HepG2 (cell line): Measurements from ENCODE around the gene PRDM12. TPM values are rescaled to one million over a fixed set of nuclear protein-coding genes. Genes with fewer than 3 reads are reported as not detected.

ENCODE experiments used
- ARNTL ChIP-seq: sonication (generic); formaldehyde crosslinking; IDR thresholded peaks from 2 replicates; pipeline ENCODE4 v1.4.0; 2020; ENCODE audit warnings: mild to moderate bottlenecking, missing genetic modification reagents
- FLYWCH1 ChIP-seq: sonication (generic); formaldehyde crosslinking; IDR thresholded peaks from 2 replicates; pipeline ENCODE4 v1.8.1; 2023; ENCODE audit warnings: mild to moderate bottlenecking, missing genetic modification reagents
- IRX3 ChIP-seq: sonication (generic); formaldehyde crosslinking; IDR thresholded peaks from 2 replicates; pipeline ENCODE4 v1.8.1; 2023; ENCODE audit warnings: mild to moderate bottlenecking, low read depth, missing genetic modification reagents, borderline replicate concordance
- KAT7 ChIP-seq: IDR thresholded peaks from 2 replicates; pipeline ENCODE4 v1.6.1; 2018; ENCODE audit warnings: borderline replicate concordance, missing compliant biosample characterization
- KDM4B ChIP-seq: sonication (generic); formaldehyde crosslinking; IDR thresholded peaks from 2 replicates; pipeline ENCODE4 v1.4.0; 2020; ENCODE audit warnings: missing genetic modification reagents
- MYNN ChIP-seq: sonication (generic); formaldehyde crosslinking; IDR thresholded peaks from 2 replicates; pipeline ENCODE4 v1.4.0; 2020; ENCODE audit warnings: mild to moderate bottlenecking, low read depth, missing genetic modification reagents
- RAD51 ChIP-seq: fragments of 450-650 bp; IDR thresholded peaks from 2 replicates; pipeline ENCODE4 v1.6.1; 2016; ENCODE audit warnings: borderline replicate concordance
- RFX5 ChIP-seq: IDR thresholded peaks from 2 replicates; pipeline ENCODE4 v1.6.1; 2011; ENCODE audit warnings: low read depth, low read length, improper control_type of control experiment
- SKI ChIP-seq: fragments of 450-650 bp; IDR thresholded peaks from one replicate; pipeline ENCODE4 v1.6.1; 2018; ENCODE audit warnings: mild to moderate bottlenecking; ENCODE audit not compliant: partially characterized antibody
- SOX13 ChIP-seq, 3 experiments: fragments of 450-650 bp in 1 of 3; sonication (generic) in 1 of 3; formaldehyde crosslinking in 1 of 3; IDR thresholded peaks in 2 of 3; conservative IDR thresholded peaks in 1 of 3; 2 replicates each; pipeline versions ENCODE4 v1.5.0 to v1.6.1; 2016 to 2020; ENCODE audit warnings: antibody characterized with exemption in 1 of 3, mild to moderate bottlenecking in 1 of 3, missing compliant biosample characterization in 1 of 3, missing genetic modification reagents in 1 of 3, moderate library complexity in 1 of 3
- SRSF1 ChIP-seq: fragments of 200-400 bp; formaldehyde crosslinking; optimal IDR thresholded peaks from 2 replicates; pipeline ENCODE3; 2017; ENCODE audit warnings: mild to moderate bottlenecking, low read depth, low read length, moderate library complexity
- TEAD3 ChIP-seq: optimal IDR thresholded peaks from 2 replicates; pipeline ENCODE3; 2016; ENCODE audit warnings: borderline replicate concordance
- ZKSCAN8 ChIP-seq: IDR thresholded peaks from 2 replicates; pipeline ENCODE4 v1.6.1; 2016; ENCODE audit warnings: borderline replicate concordance, missing genetic modification reagents, missing compliant biosample characterization
- ZNF3 ChIP-seq: IDR thresholded peaks from 2 replicates; pipeline ENCODE4 v1.7.0; 2017; ENCODE audit warnings: inconsistent platforms
- ZNF562 ChIP-seq: sonication (generic); formaldehyde crosslinking; IDR thresholded peaks from 2 replicates; pipeline ENCODE4 v1.8.0; 2022; ENCODE audit warnings: missing genetic modification reagents, borderline replicate concordance
- ZZZ3 ChIP-seq: sonication (generic); formaldehyde crosslinking; IDR thresholded peaks from 2 replicates; pipeline ENCODE4 v1.4.0; 2020; ENCODE audit warnings: missing genetic modification reagents, mild to moderate bottlenecking, borderline replicate concordance
- polyA plus RNA-seq, 8 experiments: library from polyadenylated mRNA; depleted of rRNA in 3 of 8; stranded (reverse) in 7 of 8; unstranded in 1 of 8; fragments of >200 nt; fragmentation: Illumina TruSeq in 4 of 8; extraction: Trizol in 4 of 8; gene quantifications; 2 replicates each; pipeline versions ENCODE4 v1.2.1 to v1.2.3, GENCODE V29; 2011 to 2016; ENCODE audit warnings: low read depth in 4 of 8, missing spikeins in 1 of 8, mixed read lengths in 1 of 8; ENCODE audit not compliant: insufficient read depth in 1 of 8
- total RNA-seq, 5 experiments: library from RNA; depleted of rRNA; stranded (reverse); fragments of >200 nt; fragmentation: Illumina TruSeq; extraction: Trizol; gene quantifications; 2 replicates each; pipeline ENCODE4 v1.2.3, GENCODE V29; 2016; ENCODE audit warnings: low read depth in 1 of 5
- TF ChIP-seq, protein P1 (sequence below): sonication (generic); formaldehyde crosslinking; IDR thresholded peaks from 2 replicates; pipeline ENCODE4 v1.4.0; 2020; ENCODE audit warnings: missing genetic modification reagents; ENCODE audit errors: not compliant biosample characterization
- TF ChIP-seq, protein P2 (sequence below): sonication (generic); formaldehyde crosslinking; conservative IDR thresholded peaks from 2 replicates; pipeline ENCODE4 v1.4.0; 2020; ENCODE audit warnings: missing genetic modification reagents
- TF ChIP-seq, protein P3 (sequence below): sonication (generic); formaldehyde crosslinking; IDR thresholded peaks from 2 replicates; pipeline ENCODE4 v1.5.0; 2020; ENCODE audit warnings: mild to moderate bottlenecking, missing genetic modification reagents
- TF ChIP-seq, protein P4 (sequence below): sonication (generic); formaldehyde crosslinking; IDR thresholded peaks from 2 replicates; pipeline ENCODE4 v1.8.1; 2023; ENCODE audit warnings: mild to moderate bottlenecking, missing genetic modification reagents
- TF ChIP-seq, protein P5 (sequence below): sonication (generic); formaldehyde crosslinking; IDR thresholded peaks from 2 replicates; pipeline ENCODE4 v1.4.0; 2020; ENCODE audit warnings: missing genetic modification reagents

Gene PRDM12
- total and polyA plus RNA-seq, 2 of the 13 experiments (the other 11 are each of a cell fraction or from before 2014, with no cell fraction given): 0.04 to 0.07 TPM

DNA sequence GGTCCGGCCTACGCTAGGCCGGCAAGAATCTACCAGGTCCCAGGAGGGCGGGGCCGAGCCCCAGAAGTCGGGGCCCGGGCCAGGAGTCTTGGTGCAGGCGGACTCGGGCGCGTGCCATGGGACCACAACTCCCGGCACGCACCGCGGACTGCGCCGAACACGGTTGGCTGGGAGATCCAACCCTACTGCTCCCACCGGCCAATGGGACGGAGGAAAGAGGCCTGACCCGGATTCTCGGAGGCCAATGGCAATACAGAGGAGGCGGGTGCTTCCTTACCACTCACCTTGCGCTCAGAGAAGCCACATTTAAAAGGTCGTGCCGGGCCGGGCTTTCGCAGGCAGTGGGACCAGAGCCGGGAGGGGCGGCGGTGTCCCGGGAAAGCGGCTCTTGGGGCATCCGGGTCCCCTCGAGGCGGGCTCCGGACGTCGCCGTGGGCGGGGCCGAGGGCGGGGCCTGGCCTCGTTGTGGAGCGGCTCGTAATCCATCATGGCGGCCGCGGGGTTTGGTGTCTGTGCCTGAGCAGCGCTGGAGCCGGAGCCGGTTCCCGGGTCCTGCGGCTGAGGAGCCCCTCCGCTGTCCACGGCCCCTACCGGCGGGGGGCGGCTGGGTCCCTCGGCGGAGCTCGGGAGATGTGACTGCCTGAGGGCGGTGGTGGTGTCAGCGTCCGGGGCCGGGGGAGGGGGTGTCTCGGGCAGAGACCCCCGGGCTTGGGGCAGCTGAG lies 48.3 kb downstream of the PRDM12 start (continued):
- TF ChIP-seq, protein P1, sequence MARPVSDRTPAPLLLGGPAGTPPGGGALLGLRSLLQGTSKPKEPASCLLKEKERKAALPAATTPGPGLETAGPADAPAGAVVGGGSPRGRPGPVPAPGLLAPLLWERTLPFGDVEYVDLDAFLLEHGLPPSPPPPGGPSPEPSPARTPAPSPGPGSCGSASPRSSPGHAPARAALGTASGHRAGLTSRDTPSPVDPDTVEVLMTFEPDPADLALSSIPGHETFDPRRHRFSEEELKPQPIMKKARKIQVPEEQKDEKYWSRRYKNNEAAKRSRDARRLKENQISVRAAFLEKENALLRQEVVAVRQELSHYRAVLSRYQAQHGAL (CRISPR knock-in tag): no peak
- TF ChIP-seq IRX3 (no peak), ZKSCAN8 (no peak), RAD51 (no peak), FLYWCH1 (CRISPR knock-in tag) (no peak), SRSF1 (peak; percentile 36), KDM4B (peak; percentile 42; the same call in 1 of the 2 replicates), KAT7 (no peak; the same call in 1 of the 2 replicates), ARNTL (CRISPR knock-in tag) (no peak), SOX13 (IDR thresholded peaks at IDR 0.05) (no peak), SOX13 (CRISPR knock-in tag; conservative IDR thresholded peaks at IDR 0.05 in 1 of 2, IDR thresholded peaks at IDR 0.05 in 1 of 2) (no peak), ZZZ3 (CRISPR knock-in tag) (peak; percentile 41; the same call in 1 of the 2 replicates), RFX5 (no peak), TEAD3 (CRISPR knock-in tag) (peak; percentile 10), ZNF562 (CRISPR knock-in tag) (no peak), MYNN (CRISPR knock-in tag) (no peak), ZNF3 (CRISPR knock-in tag) (no peak), SKI (peak; percentile 10)
- TF ChIP-seq, protein P2, sequence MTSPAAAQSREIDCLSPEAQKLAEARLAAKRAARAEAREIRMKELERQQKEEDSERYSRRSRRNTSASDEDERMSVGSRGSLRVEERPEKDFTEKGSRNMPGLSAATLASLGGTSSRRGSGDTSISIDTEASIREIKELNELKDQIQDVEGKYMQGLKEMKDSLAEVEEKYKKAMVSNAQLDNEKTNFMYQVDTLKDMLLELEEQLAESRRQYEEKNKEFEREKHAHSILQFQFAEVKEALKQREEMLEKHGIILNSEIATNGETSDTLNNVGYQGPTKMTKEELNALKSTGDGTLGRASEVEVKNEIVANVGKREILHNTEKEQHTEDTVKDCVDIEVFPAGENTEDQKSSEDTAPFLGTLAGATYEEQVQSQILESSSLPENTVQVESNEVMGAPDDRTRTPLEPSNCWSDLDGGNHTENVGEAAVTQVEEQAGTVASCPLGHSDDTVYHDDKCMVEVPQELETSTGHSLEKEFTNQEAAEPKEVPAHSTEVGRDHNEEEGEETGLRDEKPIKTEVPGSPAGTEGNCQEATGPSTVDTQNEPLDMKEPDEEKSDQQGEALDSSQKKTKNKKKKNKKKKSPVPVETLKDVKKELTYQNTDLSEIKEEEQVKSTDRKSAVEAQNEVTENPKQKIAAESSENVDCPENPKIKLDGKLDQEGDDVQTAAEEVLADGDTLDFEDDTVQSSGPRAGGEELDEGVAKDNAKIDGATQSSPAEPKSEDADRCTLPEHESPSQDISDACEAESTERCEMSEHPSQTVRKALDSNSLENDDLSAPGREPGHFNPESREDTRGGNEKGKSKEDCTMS (CRISPR knock-in tag): no peak
- TF ChIP-seq, protein P3, sequence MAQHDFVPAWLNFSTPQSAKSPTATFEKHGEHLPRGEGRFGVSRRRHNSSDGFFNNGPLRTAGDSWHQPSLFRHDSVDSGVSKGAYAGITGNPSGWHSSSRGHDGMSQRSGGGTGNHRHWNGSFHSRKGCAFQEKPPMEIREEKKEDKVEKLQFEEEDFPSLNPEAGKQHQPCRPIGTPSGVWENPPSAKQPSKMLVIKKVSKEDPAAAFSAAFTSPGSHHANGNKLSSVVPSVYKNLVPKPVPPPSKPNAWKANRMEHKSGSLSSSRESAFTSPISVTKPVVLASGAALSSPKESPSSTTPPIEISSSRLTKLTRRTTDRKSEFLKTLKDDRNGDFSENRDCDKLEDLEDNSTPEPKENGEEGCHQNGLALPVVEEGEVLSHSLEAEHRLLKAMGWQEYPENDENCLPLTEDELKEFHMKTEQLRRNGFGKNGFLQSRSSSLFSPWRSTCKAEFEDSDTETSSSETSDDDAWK (CRISPR knock-in tag): no peak
- TF ChIP-seq, protein P4, sequence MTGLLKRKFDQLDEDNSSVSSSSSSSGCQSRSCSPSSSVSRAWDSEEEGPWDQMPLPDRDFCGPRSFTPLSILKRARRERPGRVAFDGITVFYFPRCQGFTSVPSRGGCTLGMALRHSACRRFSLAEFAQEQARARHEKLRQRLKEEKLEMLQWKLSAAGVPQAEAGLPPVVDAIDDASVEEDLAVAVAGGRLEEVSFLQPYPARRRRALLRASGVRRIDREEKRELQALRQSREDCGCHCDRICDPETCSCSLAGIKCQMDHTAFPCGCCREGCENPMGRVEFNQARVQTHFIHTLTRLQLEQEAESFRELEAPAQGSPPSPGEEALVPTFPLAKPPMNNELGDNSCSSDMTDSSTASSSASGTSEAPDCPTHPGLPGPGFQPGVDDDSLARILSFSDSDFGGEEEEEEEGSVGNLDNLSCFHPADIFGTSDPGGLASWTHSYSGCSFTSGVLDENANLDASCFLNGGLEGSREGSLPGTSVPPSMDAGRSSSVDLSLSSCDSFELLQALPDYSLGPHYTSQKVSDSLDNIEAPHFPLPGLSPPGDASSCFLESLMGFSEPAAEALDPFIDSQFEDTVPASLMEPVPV (CRISPR knock-in tag): no peak
- TF ChIP-seq, protein P5, sequence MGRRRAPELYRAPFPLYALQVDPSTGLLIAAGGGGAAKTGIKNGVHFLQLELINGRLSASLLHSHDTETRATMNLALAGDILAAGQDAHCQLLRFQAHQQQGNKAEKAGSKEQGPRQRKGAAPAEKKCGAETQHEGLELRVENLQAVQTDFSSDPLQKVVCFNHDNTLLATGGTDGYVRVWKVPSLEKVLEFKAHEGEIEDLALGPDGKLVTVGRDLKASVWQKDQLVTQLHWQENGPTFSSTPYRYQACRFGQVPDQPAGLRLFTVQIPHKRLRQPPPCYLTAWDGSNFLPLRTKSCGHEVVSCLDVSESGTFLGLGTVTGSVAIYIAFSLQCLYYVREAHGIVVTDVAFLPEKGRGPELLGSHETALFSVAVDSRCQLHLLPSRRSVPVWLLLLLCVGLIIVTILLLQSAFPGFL: 0 out of 2 replicates have a peak, but pooled peaks have one; percentile 47
